Measurements from ENCODE around the gene CACNA1B.

DNA sequence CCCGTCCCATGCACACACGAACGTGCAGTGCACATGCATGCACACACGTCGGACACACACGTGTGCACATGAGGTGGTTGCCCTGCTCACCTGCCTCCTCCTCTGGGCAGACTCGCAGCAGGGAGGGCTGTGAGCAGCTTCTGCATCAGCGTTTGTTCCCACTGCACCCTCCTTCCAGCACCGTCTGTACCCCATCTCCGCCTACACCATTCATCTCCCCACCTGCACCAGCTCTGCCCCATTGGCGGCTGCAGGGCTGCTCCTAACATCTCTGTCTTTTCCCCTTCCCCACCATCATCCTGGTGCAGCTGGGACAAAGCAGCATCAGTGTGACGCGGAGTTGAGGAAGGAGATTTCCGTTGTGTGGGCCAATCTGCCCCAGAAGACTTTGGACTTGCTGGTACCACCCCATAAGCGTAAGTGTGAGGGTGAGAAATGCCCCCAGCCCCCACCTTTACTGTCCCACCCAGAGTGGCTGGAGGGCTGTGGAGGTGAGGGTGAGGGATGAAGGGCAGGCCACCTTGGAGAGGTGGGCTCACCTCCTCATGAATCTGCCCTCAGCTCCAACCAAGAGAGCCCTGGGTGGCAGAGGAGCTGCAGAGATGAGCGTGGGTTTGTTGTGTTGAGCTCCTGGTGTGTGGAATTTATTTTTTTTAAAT lies 234.6 kb downstream of the CACNA1B start:
- TF ChIP-seq, protein P1, sequence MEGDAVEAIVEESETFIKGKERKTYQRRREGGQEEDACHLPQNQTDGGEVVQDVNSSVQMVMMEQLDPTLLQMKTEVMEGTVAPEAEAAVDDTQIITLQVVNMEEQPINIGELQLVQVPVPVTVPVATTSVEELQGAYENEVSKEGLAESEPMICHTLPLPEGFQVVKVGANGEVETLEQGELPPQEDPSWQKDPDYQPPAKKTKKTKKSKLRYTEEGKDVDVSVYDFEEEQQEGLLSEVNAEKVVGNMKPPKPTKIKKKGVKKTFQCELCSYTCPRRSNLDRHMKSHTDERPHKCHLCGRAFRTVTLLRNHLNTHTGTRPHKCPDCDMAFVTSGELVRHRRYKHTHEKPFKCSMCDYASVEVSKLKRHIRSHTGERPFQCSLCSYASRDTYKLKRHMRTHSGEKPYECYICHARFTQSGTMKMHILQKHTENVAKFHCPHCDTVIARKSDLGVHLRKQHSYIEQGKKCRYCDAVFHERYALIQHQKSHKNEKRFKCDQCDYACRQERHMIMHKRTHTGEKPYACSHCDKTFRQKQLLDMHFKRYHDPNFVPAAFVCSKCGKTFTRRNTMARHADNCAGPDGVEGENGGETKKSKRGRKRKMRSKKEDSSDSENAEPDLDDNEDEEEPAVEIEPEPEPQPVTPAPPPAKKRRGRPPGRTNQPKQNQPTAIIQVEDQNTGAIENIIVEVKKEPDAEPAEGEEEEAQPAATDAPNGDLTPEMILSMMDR (IDR thresholded peaks at IDR 0.05): no peak
- no peak for TF ChIP-seq POLR2A (IDR thresholded peaks at IDR 0.05)
